T follicular helper cell (primary cell): Measurements from ENCODE around the gene CCDC142.
"Not testable (repeated sequence)": the region's sequence is repeated elsewhere in the genome, so short reads cannot be mapped to it uniquely, and the experiment has no call there.

ENCODE experiments used
- DNase-seq: peaks from one replicate; pipeline ENCODE4 v3.0.0-alpha.2; 2020; ENCODE audit warnings: low read depth

CCDC142 gene

DNA sequence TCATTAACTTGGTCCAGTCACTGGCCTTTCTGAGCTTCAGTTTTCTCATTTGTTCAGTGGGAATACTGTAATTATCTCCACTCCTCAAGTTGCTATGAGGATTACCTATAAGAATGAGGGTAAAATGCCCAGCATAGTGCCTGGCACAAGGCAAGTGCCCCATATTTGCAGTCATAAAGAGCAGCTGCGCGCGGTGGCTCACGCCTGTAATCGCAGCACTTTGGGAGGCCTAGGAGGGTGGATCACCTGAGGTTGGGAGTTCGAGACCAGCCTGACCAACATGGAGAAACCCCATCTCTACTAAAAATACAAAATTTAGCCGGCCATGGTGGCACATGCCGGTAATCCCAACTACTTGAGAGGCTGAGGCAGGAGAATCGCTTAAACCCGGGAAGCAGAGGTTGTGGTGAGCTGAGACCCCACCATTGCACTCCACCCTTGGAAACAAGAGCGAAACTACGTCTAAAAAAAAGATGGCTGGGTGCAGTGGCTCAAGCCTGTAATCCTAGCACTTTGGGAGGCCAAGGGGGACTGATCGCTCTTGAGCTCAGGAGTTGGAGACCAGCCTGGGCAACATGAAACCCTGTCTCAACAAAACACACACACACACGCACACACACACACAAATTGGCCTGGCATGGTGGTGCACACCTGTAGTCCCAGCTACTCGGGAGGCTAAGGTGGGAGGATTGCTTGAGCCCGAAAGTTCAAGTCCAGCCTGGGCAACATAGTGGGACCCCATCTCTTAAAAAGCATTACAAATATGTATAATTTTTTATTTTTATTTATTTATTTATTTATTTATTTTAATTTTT lies 40.1 kb downstream of the CCDC142 start:
- DNase-seq: not testable (repeated sequence)

GRCh38 chr2:74441690-74442482 lies 40.9 kb downstream of the CCDC142 start, which contains the start of gene RTKN:
RTKN (minus strand) TSS chr2:74441937; CDS start chr2:74441816, 121 bp downstream.
- DNase-seq: no peak

DNA sequence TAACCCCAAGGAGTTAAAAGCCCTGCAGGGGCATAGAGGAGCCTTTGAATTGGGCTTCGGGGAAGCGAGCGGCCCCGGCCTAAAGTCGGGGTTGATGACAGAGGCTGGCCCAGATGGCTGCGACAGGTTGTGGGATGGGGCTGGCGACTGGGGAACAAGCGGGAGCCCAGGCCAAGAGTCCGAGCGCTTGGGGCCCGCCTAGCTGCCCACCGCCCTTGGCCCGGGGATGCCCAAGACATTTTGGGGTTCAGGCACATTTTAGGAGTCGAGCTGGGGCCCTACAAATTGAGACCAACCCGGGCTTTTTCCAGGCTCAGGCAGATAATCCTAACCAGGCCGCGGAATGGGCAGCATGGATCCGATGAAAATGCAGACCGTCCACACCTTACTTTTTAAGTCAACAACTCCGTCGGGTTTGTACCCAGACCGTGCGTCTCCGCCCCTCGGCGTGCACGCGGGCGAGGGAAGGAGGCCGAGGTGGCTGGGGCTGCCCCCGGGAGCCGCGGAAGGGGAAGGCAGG lies 41.6 kb downstream of the CCDC142 start:
- no peak for DNase-seq

- no peak for DNase-seq
These were observed 42.2 kb downstream of the CCDC142 start for GRCh38 chr2:74440378-74441169.

- no peak for DNase-seq
These were observed 42.9 kb downstream of the CCDC142 start for GRCh38 chr2:74439803-74440377.

GRCh38 chr2:74439373-74439772 lies 43.4 kb downstream of the CCDC142 start:
- DNase-seq: no peak

GRCh38 chr2:74438248-74438647 lies 44.5 kb downstream of the CCDC142 start:
- no peak for DNase-seq

GRCh38 chr2:74436848-74437695 lies 45.7 kb downstream of the CCDC142 start:
- DNase-seq: no peak

- DNase-seq: no peak
These were observed 46.5 kb downstream of the CCDC142 start for GRCh38 chr2:74436111-74436805.

- DNase-seq: no peak
These were observed 52.3 kb downstream of the CCDC142 start for GRCh38 chr2:74430502-74430901.

GRCh38 chr2:74429487-74430451 lies 53.0 kb downstream of the CCDC142 start:
- DNase-seq: no peak

GRCh38 chr2:74428675-74429074 lies 54.1 kb downstream of the CCDC142 start:
- DNase-seq: no peak

DNA sequence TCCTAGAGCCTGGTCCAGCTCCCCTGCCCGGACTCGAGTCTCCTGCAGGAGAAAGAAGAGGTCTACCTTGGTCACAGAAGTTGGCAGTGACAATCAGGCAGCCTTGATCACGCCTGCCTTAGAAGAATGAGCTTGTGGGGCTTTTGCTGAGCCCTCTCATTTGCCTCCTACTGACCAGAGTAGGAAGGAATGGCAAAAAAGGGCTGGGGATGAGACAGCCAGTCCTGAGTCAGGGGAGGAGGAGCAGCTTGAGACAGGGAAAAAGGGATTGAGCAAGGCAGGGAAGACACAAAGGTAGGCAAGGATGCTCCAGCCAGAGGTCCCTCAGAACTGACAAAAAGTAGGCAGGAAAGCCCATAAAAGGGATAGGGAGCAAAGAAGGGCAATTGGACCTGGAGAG lies 55.2 kb downstream of the CCDC142 start:
- no peak for DNase-seq

- DNase-seq: no peak
These were observed 56.5 kb downstream of the CCDC142 start for GRCh38 chr2:74426181-74426758.

DNA sequence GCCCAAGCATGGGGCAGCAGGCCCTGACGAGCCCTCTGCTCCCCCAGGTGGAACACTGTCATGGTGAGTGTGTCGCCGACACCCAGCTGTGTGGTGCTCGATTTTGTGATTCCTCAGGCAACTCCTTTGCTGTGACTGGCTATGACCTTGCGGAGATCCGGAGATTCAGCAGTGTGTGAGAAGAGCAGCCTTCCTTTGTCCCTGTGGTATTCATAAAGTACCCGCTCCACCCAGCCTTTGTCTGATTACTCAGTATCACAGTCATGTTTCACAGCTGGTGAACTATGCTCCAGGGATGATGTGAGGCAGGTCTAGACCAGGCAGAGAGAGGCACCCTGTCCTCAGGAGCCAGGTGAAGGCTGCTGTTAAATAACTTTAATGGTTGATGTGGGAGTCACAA lies 57.3 kb downstream of the CCDC142 start:
- no peak for DNase-seq

- DNase-seq: no peak
These were observed 57.8 kb downstream of the CCDC142 start for GRCh38 chr2:74424995-74425406.

DNA sequence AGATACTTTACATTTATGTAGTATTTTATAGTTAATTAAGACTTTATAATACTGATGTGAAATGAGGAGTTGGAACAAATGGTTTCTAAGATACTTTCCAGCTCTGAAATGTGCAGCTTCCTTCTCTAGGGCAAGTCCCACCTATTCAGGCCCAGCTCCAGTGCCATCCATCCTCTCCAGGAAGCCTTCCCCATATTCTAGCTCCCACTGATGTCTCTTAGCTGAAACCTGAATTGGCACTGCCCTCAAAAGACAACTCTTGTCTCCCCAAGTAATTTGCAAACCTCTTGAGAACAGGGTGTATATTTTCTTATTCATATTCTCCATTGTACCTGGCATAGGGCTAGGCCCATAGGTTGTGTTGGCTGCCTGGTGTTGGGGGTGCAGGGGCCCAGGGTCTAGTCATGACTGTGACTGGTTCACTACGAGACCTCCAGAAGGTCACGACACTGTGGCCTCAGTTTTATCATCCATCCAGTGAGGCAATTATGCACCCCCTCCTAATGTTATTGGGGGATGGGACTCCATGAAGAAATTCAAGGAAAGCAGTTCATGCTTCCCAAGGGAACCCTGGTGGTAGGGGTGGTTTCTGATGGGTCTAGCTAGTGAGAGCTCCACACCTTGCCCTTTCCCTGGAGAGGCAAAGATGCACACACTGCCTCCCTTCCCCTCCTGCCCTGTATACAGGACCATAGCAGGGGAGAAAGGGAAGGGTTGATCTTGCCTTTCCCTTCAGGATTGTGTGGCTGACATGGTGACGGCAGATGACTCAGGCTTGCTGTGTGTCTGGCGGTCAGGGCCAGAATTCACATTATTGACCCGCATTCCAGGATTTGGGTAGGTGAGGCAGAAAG lies 58.4 kb downstream of the CCDC142 start:
- no peak for DNase-seq
